ENCODE measurements around the gene IP6K3.

Gene IP6K3

DNA sequence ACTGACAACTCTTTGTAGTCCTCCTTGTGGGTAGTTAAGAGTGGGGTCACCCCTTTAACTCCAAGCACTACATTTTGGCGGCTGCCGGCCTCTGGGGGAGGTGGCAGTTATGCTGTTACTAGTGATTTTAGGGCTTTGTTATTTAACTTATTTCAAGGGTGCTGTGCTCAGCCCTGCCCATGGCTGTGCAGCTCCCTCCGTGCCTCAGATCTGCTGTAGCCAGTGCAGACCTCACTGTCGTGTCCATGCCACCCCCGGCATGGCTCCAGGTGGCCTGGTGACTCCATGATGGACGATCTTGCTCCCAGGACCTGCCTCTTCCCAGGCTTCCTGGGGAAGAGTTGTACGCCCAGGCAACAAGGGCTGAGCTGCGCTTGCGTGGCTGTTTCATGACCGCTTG, 50.6 kb downstream of the IP6K3 start:
- no peak overlapping the region for H3K4me3 ChIP-seq (ENCODE audit: low read depth, low read length)
- TF ChIP-seq, protein P1, sequence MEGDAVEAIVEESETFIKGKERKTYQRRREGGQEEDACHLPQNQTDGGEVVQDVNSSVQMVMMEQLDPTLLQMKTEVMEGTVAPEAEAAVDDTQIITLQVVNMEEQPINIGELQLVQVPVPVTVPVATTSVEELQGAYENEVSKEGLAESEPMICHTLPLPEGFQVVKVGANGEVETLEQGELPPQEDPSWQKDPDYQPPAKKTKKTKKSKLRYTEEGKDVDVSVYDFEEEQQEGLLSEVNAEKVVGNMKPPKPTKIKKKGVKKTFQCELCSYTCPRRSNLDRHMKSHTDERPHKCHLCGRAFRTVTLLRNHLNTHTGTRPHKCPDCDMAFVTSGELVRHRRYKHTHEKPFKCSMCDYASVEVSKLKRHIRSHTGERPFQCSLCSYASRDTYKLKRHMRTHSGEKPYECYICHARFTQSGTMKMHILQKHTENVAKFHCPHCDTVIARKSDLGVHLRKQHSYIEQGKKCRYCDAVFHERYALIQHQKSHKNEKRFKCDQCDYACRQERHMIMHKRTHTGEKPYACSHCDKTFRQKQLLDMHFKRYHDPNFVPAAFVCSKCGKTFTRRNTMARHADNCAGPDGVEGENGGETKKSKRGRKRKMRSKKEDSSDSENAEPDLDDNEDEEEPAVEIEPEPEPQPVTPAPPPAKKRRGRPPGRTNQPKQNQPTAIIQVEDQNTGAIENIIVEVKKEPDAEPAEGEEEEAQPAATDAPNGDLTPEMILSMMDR (IDR thresholded peaks at IDR 0.05; ENCODE audit: borderline replicate concordance, insufficient read depth, low read depth, low read length) = no peak

DNA sequence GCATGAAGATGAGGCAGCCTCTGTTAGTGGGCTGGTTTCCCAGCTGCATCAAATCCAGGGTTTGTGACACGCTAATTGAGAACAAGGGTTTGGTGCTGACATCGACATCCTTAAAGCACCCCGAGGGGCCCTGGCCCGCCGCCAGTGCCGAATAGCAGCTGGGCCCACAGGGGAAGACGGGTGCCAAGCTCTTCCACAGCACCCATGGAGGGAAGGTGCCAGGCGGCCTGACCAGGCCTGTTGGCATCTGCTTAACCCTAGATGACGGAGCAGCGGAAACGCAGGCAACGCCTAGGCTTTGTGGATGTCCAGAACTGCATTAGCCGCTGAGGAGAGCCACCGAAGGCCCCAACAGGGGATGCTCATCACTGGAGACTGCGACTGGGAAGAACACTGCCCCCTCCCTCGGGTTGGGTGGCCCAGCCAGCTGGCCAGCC, 51.2 kb downstream of the IP6K3 start:
- TF ChIP-seq, protein P1 (IDR thresholded peaks at IDR 0.05; ENCODE audit: borderline replicate concordance, insufficient read depth, low read depth, low read length) = no peak
- no peak overlapping the region for H3K4me3 ChIP-seq (ENCODE audit: low read depth, low read length)

DNA sequence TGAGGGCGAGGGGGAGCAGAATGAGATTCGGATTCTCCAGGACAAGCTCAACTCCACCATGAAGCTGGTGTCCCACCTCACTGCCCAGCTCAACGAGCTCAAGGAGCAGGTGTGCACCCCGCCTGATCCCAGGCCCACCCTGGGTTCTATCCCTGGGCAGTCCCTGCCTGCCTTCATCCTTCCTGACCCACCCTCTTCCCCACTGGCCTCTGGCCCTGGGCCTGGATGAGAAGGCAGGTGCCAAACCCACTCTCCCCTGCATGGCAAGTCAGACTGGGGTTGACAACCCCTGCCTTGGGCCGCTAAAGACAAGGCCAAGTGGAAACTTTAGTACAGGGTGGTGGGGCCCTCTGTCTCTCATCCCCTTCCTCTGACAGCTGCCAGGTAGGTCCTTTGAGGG, 51.7 kb downstream of the IP6K3 start:
- TF ChIP-seq, protein P1 (IDR thresholded peaks at IDR 0.05; ENCODE audit: borderline replicate concordance, insufficient read depth, low read depth, low read length) = no peak
- no peak overlapping the region for H3K4me3 ChIP-seq (ENCODE audit: low read depth, low read length)

DNA sequence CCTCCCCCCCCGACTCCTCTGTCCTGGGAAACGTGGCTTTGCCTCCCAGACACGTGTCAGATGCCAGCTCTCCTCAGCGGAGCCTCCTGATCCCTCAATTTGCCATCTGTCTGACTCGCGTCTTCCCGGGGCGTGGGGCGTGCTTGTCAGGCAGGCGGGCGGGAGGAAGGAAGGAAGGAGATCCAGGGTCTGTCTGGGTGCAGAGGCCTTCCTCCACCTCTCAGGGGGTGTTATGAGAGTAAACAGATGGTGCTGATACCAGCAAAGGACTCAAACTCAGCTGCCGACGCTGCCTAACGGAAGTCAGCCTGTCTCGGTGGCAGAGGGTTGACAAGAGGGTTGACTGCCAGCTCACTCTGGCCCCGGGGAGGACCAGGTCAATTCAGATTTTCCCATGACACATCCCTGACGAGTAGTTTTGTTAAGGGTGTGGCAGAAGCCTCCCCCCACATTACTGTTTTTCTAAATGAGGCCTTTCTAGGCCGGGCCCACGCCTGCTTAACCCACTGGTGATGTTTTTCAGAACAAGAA, 52.2 kb downstream of the IP6K3 start:
- no peak overlapping the region for H3K4me3 ChIP-seq (ENCODE audit: low read depth, low read length)
- TF ChIP-seq, protein P1 (IDR thresholded peaks at IDR 0.05; ENCODE audit: borderline replicate concordance, insufficient read depth, low read depth, low read length) = no peak

DNA sequence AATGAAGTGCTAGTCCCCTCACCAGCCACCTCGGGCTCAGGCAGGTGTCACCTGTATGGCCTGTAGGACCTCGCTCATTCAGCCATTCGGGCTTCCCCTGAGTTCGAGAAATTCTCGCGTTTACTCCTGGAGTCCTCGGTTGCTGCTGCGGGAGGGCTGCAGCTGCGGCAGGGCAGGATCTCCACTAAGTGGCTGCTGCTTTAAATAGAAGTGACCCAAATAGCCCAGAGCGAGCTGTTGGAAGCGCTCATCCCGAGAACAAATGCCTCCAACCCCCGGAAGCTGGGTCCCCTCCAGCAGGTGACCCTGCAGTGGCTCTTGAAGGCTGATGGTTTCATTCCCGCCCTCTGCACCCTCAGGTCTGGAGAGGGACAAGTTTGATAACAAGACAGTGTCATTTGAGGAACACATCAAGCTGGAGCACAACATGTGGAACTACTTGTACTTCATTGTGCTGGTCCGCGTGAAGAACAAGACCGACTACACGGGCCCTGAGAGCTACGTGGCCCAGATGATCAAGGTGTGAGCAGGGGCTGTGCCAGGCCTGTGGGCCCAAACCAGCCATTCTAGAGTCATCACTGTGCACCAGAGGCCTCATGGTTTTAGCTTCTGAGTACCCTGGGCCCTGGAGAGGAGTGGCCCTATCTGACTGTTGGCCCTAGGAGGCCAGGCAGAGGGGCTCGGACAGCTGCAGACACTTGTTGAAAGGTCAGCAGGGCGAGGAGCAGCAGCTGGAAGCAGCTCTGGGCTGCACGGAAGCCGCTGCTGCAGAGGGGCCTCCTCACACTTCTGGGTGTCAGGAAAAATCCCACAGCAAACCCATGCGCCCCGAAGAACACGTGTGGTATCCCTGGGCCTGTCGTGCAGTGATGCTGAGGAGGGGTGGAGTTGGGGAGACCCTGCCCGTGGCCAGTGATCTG, 53.3 kb downstream of the IP6K3 start:
- TF ChIP-seq, protein P1 (IDR thresholded peaks at IDR 0.05; ENCODE audit: borderline replicate concordance, insufficient read depth, low read depth, low read length) = no peak
- H3K4me3 ChIP-seq (ENCODE audit: low read depth, low read length) = no peak overlapping the region

DNA sequence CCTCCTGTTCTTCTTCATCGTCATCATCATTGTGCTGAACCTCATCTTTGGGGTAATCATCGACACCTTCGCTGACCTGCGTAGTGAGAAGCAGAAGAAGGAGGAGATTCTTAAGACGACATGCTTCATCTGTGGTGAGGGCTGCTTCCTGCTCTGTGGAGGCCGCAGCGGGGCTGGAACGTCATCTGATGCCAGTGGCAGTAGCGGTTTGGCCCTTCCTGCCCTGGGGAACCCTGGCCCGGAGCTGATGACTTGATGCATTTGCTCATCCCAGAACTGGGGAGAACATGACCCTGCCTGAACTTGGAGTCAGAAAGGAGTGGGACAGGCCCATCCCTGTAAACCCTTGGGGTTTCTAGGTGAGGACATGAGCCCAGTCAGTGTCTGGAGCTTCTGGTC, 53.9 kb downstream of the IP6K3 start:
- TF ChIP-seq, protein P1 (IDR thresholded peaks at IDR 0.05; ENCODE audit: borderline replicate concordance, insufficient read depth, low read depth, low read length) = no peak

More for the DNA sequence above, 53.9 kb downstream of the IP6K3 start:
- no peak overlapping the region for H3K4me3 ChIP-seq (ENCODE audit: low read depth, low read length)

Data from GM12875 (cell line).